Left ventricle myocardium superior (tissue), 1 donor: Measurements from ENCODE around the gene CAMP. TPM values are rescaled to one million over a fixed set of nuclear protein-coding genes. Genes with fewer than 3 reads are reported as not detected.

Experiments
- microRNA-seq: library from miRNA; unstranded; fragments of <30 nt; microRNA quantifications from one replicate; pipeline ENCODE4 v1.2.0, GENCODE V29; 2020; ENCODE audit warnings: borderline number of aligned reads
- total RNA-seq: library from RNA; stranded (reverse); fragmentation: NEBNext Ultra II Directional; extraction: Animal tissue kit (Norgen Biotek cat#: 25700); gene quantifications from one replicate; pipeline ENCODE4 v1.2.1, GENCODE V29; 2021
- donor health status: DM: no; HTN: yes; CAD: no; lungs with severe emphysema.

The CAMP gene
- total RNA-seq, 1 donor from 2014 or later: not detected

Small RNAs within 50 kb of the gene (microRNA-seq; reads per million reads assigned to microRNA genes)
- not detected for gene MIR4443

Other genes starting within 250 kb of the CAMP start
- 680 TPM for gene MAP4, start 207.1 kb upstream of the CAMP start, total RNA-seq
- gene CDC25A, start 35.1 kb upstream of the CAMP start, total RNA-seq: 0.77 TPM
- 5.3 TPM for gene ZNF589, start 17.6 kb downstream of the CAMP start, total RNA-seq
- 21.6 TPM for gene NME6, start 77.9 kb downstream of the CAMP start, total RNA-seq
- not detected for gene SPINK8, start 110.2 kb downstream of the CAMP start, total RNA-seq
- gene FBXW12, start 148.7 kb downstream of the CAMP start, total RNA-seq: not detected
- gene PLXNB1, start 206.6 kb downstream of the CAMP start, total RNA-seq: 50.8 TPM
- gene CCDC51, start 216.6 kb downstream of the CAMP start, total RNA-seq: 13.3 TPM
- gene TMA7, start 216.8 kb downstream of the CAMP start, total RNA-seq: 262 TPM
- 4.9 TPM for gene ATRIP, start 223.2 kb downstream of the CAMP start, total RNA-seq